HG03280 (cell line): ENCODE data around the gene EGLN3.

ENCODE experiments used
- ATAC-seq: cut with Tn5 transposase; IDR thresholded peaks from one replicate; pipeline ENCODE4 v1.9.1; 2021; ENCODE audit warnings: mild to moderate bottlenecking, moderate library complexity; ENCODE audit not compliant: unreplicated experiment

Gene EGLN3

GRCh38 chr14:33915682-33916081 lies 35.2 kb downstream of the EGLN3 start:
- no peak for ATAC-seq

DNA sequence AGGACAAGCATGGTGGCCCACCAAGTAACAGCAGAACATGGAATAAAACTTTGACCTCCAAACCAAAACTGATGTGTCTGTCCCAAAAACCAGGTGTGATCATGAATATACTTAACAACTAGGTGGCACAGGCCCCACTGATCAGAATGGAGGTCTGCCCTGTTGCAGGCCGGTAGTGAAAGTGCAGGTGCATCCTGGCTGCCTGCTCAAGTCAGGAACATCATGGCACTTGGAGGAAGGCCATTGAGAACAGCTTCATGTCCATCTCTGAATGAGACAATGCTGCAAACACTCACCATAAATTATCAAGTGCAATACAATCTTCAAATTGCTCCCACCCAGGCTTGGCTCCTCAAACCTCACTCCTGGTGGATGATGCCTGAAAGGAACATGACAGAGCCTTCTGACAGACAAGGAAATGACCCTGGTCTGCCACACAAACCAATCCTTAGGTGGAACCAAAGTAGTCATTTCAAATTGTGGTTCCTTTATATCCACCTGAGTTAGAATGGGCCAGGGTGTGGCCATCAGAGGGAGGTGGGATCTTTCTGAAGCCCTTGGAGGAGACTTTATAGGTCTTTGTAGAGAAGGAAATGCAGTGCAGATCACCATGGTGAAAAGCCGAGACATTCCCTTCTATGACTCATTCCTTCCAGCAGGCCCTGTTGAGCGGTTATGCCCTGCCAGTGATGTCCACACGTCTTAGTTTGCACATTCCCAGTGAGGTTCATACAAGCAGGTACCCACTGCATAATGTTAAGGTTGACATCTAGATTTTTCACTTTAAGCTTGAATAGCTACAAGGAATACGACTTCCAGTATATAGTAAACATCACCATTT lies 36.0 kb downstream of the EGLN3 start:
- ATAC-seq, result no peak

GRCh38 chr14:33911046-33911445 lies 39.8 kb downstream of the EGLN3 start:
- no peak for ATAC-seq

DNA sequence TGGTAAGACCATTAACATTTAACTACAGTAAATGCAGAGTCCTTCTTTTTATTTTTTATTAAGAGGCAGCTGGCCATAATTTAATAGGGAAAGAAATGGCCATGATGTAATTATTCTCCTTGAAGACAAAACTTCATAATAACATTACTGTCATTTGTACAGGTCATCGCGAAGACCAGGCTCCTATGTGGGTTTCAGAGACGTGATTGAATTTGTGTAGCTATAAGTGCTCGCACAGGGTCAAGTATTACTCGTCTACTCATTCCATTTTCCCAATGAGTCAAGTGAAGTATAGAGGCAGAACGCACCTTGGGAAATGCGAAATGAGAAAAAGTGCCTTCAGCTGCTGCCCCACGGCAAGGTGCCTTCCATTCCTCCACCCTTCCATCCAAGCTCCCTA lies 40.4 kb downstream of the EGLN3 start:
- ATAC-seq, result no peak

- ATAC-seq, result no peak
Measured at GRCh38 chr14:33909380-33910084, 41.3 kb downstream of the EGLN3 start.

GRCh38 chr14:33908540-33909223 lies 42.2 kb downstream of the EGLN3 start:
- ATAC-seq, result no peak

DNA sequence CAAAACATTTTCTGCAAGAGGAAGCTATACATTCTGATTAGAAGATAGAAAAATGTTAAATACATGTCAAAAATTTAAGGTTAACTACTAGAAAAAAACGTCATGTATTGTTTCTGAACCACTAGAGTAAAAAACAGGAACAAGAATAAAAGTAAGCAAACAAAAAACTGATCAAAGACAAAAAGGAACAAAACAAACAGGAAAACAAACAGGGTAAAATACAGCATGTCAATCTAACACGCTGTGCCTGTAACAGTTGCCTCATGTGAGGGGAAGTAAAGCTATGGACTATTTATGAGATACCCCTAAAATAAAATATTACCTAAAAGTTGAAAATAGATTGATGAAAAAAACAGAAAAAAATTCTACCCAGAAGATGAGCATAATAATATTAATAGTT lies 43.9 kb downstream of the EGLN3 start:
- no peak for ATAC-seq

- no peak for ATAC-seq
Measured at GRCh38 chr14:33904609-33905008, 46.3 kb downstream of the EGLN3 start.

GRCh38 chr14:33903369-33903768 lies 47.5 kb downstream of the EGLN3 start:
- no peak for ATAC-seq

GRCh38 chr14:33902363-33902762 lies 48.5 kb downstream of the EGLN3 start:
- no peak for ATAC-seq

- no peak for ATAC-seq
Measured at GRCh38 chr14:33901426-33902155, 49.3 kb downstream of the EGLN3 start.

DNA sequence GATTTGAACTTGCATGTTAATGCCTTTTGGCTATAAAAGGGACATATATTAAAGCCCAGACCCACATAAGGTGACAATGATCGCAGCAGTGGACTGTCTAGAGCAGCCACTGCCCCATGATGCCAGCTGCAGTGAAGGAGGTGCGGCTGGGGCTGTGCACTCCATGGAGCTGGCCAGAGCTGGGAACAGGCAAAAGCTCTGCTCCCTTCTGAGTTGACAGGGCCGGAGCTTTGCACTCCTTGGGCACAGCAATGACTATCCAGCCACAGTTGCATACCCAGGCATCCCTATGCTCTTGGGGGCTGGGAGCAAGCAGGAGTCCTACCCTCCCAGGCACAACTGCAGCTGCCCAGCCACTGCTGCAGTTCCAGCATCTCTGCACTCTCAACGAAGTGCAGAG lies 50.2 kb downstream of the EGLN3 start:
- ATAC-seq, result no peak

- ATAC-seq, result no peak
Measured at GRCh38 chr14:33899723-33900341, 51.0 kb downstream of the EGLN3 start.

DNA sequence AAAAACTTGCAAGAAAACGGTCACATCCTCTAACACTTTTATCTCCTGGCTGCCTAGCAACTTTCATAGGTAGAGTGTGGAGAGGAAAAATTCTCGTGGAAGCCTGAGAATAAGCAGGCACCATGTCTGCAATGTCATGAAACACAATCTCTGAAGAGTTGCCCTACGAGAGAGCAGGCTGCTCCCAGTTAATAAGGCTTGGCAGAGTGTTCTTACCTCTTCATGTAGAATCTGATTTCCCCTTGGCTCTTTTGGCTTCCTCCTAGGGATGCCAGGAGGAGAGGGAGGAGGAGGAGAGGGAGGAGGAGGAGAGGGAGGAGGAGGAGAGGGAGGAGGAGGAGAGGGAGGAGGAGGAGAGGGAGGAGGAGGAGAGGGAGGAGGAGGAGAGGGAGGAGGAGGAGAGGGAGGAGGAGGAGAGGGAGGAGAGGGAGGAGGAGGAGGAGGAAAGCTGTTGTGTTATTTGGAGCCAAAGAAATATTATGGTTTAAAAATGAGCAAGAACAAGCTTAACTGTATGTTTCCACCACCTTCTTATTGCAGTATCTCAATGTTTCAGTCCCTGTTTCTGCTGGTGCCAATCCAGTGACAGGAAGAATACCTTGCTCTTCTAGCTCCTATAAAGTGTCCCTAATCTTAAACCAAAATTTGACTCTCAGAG lies 52.9 kb downstream of the EGLN3 start:
- ATAC-seq, result no peak

GRCh38 chr14:33897382-33897781 lies 53.5 kb downstream of the EGLN3 start:
- no peak for ATAC-seq

DNA sequence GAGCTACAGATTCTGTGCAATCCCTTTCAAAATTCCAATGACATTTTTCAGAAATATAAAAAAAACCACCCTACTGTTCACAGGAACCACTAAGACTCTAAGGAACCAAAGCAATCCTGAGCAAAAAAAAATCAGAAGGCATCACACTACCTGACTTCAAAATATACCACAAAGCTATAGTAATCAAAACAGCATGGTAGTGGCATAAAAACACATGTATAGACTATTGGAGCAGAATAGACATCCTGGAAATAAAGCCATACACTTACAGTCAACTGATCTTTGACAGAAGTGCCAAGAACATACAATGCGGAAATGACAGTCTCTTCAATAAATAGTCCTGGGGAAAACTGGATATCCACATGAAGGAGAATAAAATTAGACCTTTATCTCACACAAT lies 56.5 kb downstream of the EGLN3 start:
- ATAC-seq, result no peak

DNA sequence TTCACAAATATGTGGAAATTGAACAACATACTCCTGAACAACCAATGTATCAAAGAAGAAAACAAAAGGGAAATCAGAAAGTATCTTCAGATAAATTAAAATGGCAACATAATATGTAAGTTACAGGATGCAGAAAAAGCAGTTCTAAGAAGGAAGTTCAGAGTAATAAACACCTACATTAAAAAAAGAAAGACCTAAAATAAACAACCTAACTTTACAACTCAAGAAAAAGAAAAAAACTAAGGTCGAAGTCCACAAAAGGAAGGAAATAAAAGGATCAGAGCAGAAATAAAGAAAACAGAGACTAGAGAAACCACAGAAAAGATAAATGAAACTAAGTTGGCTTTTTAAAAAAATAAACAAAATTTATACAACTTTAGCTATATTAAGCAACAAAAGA lies 59.2 kb downstream of the EGLN3 start:
- no peak for ATAC-seq

DNA sequence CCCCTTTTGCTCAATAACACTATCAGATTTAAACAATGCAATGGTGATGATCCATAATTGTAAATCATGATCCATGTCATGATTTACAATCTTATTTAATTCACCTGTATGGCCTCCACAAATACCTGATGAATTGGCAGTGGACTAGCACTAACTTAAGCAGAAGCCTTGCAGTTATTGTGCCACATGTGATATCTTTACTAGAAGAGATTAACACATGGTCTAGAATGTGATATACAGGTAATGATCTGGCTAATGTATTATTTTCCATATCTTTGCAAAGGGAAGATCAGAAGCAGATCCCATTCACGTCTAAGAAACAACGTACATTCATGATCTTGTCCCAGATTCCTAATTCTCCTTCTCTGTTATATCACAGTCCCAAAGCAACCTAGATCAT lies 66.0 kb downstream of the EGLN3 start:
- ATAC-seq, result no peak

DNA sequence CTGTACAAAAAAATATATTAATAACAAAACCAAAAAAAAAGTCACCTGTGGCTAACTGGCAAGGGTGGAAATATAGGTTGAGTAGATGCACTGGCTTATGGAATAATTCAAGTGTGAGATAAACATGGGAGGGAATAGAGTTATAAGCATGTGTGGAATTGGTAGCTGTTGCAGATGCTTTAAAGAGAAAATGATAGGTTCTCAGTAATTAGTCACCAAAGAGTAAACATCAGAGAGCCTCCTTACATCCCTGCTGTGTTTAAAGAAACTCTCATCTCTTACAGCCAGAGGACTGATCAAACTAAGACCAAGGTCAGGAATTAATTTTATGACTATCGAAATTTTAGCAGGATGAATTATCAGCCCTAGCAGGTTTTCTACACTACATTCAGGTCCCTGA lies 70.5 kb downstream of the EGLN3 start:
- no peak for ATAC-seq

- ATAC-seq, result no peak
Measured at GRCh38 chr14:33879684-33880286, 71.1 kb downstream of the EGLN3 start.
